SU-DHL-6 (cell line): ENCODE results near the gene TBX6.

ENCODE experiments used
- CTCF ChIP-seq: fragments of 200-600 bp; sonication (generic); IDR thresholded peaks from one replicate; pipeline ENCODE4 v1.5.1; 2017; ENCODE audit warnings: antibody characterized with exemption, mild to moderate bottlenecking, low read length, moderate library complexity; ENCODE audit not compliant: insufficient read depth, poor library complexity, severe bottlenecking
- EZH2phosphoT487 ChIP-seq: fragments of 200-600 bp; sonication (generic), shearing (Covaris generic); conservative IDR thresholded peaks from 2 replicates; pipeline ENCODE4 v1.6.1; 2018; ENCODE audit warnings: mild to moderate bottlenecking, antibody characterized with exemption, low read length, moderate library complexity, mixed read lengths

- no peak for TF ChIP-seq CTCF
- TF ChIP-seq EZH2phosphoT487: no peak
These were observed 27.0 kb downstream of the TBX6 start for GRCh38 chr16:30064729-30065101.
